Measurements from ENCODE around the gene TMEM8B.

The TMEM8B gene

GRCh38 chr9:35829084-35829763, at the start of gene TMEM8B:
TMEM8B (plus strand) TSS chr9:35829228; CDS start chr9:35829448, 220 bp downstream.
- peak; percentile 91 for DNase-seq (ENCODE audit: low spot score)

- DNase-seq (ENCODE audit: low spot score) = no peak
Measured at GRCh38 chr9:35781066-35781465, 48.0 kb upstream of the TMEM8B start.

GRCh38 chr9:35783418-35783817, 45.6 kb upstream of the TMEM8B start:
- no peak for DNase-seq (ENCODE audit: low spot score)

GRCh38 chr9:35789541-35789940, 39.5 kb upstream of the TMEM8B start:
- DNase-seq (ENCODE audit: low spot score) = no peak

- DNase-seq (ENCODE audit: low spot score) = no peak
Measured at GRCh38 chr9:35790025-35790384, 39.0 kb upstream of the TMEM8B start.

GRCh38 chr9:35790385-35791296, 38.4 kb upstream of the TMEM8B start:
- peak; percentile 87 for DNase-seq (ENCODE audit: low spot score)

- DNase-seq (ENCODE audit: low spot score) = peak; percentile 38
Measured at GRCh38 chr9:35791297-35791921, 37.6 kb upstream of the TMEM8B start, which contains the start of gene NPR2. NPR2 (plus strand) TSS chr9:35791591; CDS start chr9:35792409, 818 bp downstream.

GRCh38 chr9:35792024-35792813, 36.8 kb upstream of the TMEM8B start:
- DNase-seq (ENCODE audit: low spot score) = no peak

GRCh38 chr9:35792826-35793225, 36.2 kb upstream of the TMEM8B start:
- no peak for DNase-seq (ENCODE audit: low spot score)

GRCh38 chr9:35793461-35793860, 35.6 kb upstream of the TMEM8B start:
- no peak for DNase-seq (ENCODE audit: low spot score)

GRCh38 chr9:35795695-35796094, 33.3 kb upstream of the TMEM8B start:
- no peak for DNase-seq (ENCODE audit: low spot score)

GRCh38 chr9:35797311-35798109, 31.5 kb upstream of the TMEM8B start:
- no peak for DNase-seq (ENCODE audit: low spot score)

GRCh38 chr9:35798658-35799374, 30.2 kb upstream of the TMEM8B start:
- DNase-seq (ENCODE audit: low spot score) = no peak

GRCh38 chr9:35800530-35800929, 28.5 kb upstream of the TMEM8B start:
- DNase-seq (ENCODE audit: low spot score) = no peak

- DNase-seq (ENCODE audit: low spot score) = peak; percentile 31
Measured at GRCh38 chr9:35801328-35802128, 27.5 kb upstream of the TMEM8B start.

- DNase-seq (ENCODE audit: low spot score) = no peak
Measured at GRCh38 chr9:35806101-35806500, 22.9 kb upstream of the TMEM8B start.

- DNase-seq (ENCODE audit: low spot score) = no peak
Measured at GRCh38 chr9:35808433-35808832, 20.6 kb upstream of the TMEM8B start.

GRCh38 chr9:35810122-35810521, 18.9 kb upstream of the TMEM8B start:
- no peak for DNase-seq (ENCODE audit: low spot score)

- no peak for DNase-seq (ENCODE audit: low spot score)
Measured at GRCh38 chr9:35811381-35812024, 17.5 kb upstream of the TMEM8B start.

Data from HuH-7.5 (cell line).